HG03064 (cell line): ENCODE data around the gene SP140L.

ENCODE experiments used
- ATAC-seq: cut with Tn5 transposase; IDR thresholded peaks from one replicate; pipeline ENCODE4 v1.9.1; 2021; ENCODE audit warnings: low read depth; ENCODE audit not compliant: unreplicated experiment

Gene SP140L

DNA sequence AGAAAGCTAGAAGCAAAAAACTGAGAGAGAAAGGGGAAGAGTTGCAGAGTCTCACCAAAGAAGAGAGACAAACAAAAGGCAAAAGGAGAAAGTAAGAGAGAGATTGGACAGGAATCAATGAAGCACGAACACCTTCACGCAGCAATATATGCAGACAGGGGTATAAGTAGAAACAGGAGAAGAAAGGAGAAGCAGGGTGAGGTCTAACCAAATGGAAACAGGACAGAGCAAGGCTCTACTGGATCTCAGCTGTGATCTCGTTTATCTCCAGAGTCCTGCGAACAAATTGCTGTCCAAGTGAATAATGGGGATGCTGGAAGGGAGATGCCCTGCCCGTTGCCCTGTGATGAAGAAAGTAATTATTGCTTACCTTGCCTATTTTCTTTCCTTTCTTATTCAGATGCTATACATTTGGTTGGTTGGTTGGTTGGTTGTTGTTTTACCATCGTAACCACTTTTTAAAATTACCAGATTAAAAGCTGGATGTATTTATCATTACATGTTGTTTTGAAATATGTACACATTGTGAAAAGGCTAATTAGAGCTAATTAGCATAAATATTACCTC lies 123.0 kb downstream of the SP140L start:
- no peak for ATAC-seq

DNA sequence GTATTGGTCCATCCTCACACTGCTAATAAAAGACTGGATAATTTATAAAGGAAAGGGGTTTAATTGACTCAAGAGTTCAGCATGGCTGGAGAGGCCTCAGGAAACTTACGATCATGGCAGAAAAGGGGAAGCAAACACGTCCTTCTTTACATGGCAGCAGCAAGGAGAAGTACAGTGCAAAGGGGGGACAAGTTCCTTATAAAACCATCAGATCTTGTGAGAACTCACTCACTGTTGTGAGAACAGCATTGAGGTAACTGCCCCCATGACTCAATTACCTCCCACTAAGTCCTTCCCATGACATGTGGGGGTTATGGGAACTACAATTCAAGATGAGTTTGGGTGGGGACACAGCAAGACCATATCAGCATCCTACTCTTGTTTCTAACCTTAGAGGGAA lies 126.0 kb downstream of the SP140L start:
- no peak for ATAC-seq
